ENCODE data around the gene ZNF318. TPM values are rescaled to one million over a fixed set of nuclear protein-coding genes. Genes with fewer than 3 reads are reported as not detected.
"Not testable (repeated sequence)": the region's sequence is repeated elsewhere in the genome, so short reads cannot be mapped to it uniquely, and the experiment has no call there.

The ZNF318 gene, protein sequence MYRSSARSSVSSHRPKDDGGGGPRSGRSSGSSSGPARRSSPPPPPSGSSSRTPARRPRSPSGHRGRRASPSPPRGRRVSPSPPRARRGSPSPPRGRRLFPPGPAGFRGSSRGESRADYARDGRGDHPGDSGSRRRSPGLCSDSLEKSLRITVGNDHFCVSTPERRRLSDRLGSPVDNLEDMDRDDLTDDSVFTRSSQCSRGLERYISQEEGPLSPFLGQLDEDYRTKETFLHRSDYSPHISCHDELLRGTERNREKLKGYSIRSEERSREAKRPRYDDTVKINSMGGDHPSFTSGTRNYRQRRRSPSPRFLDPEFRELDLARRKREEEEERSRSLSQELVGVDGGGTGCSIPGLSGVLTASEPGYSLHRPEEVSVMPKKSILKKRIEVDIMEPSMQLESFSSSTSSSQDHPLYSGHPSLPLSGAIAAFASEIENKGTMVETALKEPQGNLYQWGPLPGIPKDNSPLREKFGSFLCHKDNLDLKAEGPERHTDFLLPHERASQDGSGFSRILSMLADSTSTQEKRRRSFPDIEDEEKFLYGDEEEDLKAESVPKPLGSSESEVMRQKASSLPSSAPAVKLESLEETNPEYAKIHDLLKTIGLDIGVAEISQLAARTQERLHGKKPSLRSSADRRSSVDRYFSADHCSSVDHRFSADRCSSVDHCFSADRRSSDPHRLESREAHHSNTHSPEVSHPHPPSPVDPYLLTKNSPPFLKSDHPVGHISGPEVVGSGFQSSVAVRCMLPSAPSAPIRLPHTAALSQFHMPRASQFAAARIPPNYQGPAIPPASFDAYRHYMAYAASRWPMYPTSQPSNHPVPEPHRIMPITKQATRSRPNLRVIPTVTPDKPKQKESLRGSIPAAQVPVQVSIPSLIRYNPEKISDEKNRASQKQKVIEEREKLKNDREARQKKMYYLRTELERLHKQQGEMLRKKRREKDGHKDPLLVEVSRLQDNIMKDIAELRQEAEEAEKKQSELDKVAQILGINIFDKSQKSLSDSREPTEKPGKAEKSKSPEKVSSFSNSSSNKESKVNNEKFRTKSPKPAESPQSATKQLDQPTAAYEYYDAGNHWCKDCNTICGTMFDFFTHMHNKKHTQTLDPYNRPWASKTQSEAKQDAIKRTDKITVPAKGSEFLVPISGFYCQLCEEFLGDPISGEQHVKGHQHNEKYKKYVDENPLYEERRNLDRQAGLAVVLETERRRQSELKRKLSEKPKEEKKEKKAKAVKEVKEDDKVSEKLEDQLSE (N-terminal part only)
- total RNA-seq = 10 to 100 TPM in 1 of 4 donors, 1 to 10 TPM in 3; 5.6 to 13.5 (median 8.1) TPM

GRCh38 chr6:43369174-43370002, at the start of gene ZNF318:
Gene ZNF318, minus strand, starts transcription at chr6:43369647. Its CDS starts 282 bp downstream, at chr6:43369365.
- peak within 1 kb of the TSS; percentile 74 to 95 (median 91) for H3K4me3 ChIP-seq
- H3K36me3 ChIP-seq = peaks cover 0 to 11% (median 0%) of the 10 kb centered on the region in 3 donors
- intact Hi-C loops (cut with DNase I) = no loop called here
- H3K4me1 ChIP-seq = peaks cover 4 to 54% (median 19%) of the 10 kb centered on the region in 3 donors
- WGBS, 2 donors = 0% methylated on average over 3 to 4 of the region's 104 CpGs
- DNase-seq = peak; percentile 79
- TF ChIP-seq POLR2A (IDR thresholded peaks at IDR 0.05) = peak in 2 of 4 donors; percentile 31 to 35
- TF ChIP-seq, protein P1, sequence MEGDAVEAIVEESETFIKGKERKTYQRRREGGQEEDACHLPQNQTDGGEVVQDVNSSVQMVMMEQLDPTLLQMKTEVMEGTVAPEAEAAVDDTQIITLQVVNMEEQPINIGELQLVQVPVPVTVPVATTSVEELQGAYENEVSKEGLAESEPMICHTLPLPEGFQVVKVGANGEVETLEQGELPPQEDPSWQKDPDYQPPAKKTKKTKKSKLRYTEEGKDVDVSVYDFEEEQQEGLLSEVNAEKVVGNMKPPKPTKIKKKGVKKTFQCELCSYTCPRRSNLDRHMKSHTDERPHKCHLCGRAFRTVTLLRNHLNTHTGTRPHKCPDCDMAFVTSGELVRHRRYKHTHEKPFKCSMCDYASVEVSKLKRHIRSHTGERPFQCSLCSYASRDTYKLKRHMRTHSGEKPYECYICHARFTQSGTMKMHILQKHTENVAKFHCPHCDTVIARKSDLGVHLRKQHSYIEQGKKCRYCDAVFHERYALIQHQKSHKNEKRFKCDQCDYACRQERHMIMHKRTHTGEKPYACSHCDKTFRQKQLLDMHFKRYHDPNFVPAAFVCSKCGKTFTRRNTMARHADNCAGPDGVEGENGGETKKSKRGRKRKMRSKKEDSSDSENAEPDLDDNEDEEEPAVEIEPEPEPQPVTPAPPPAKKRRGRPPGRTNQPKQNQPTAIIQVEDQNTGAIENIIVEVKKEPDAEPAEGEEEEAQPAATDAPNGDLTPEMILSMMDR (IDR thresholded peaks at IDR 0.05) = no peak
- peak within 1 kb of the TSS; percentile 87 to 93 (median 90) for H3K27ac ChIP-seq
- no peaks in the 10 kb centered on the region for H3K27me3 ChIP-seq
- no peaks in the 10 kb centered on the region for H3K9me3 ChIP-seq

GRCh38 chr6:43416935-43417334, 47.5 kb upstream of the ZNF318 start:
- intact Hi-C loops (cut with DNase I) = no loop called here
- 73 to 79% methylated on average over 4 of the region's 4 CpGs for WGBS, 2 donors
- DNase-seq = no peak
- Histone ChIP-seq H3K27ac (no peak overlapping the region), H3K36me3 (no peaks in the 10 kb centered on the region), H3K4me3 (no peak overlapping the region), H3K4me1 (no peaks in the 10 kb centered on the region), H3K9me3 (no peaks in the 10 kb centered on the region), H3K27me3 (peaks cover 0 to 17% (median 0%) of the 10 kb centered on the region in 4 donors)
- TF ChIP-seq POLR2A (IDR thresholded peaks at IDR 0.05) = no peak
- TF ChIP-seq, protein P1 (IDR thresholded peaks at IDR 0.05) = no peak

- intact Hi-C loops (cut with DNase I); H3K27ac ChIP-seq; H3K36me3 ChIP-seq; H3K9me3 ChIP-seq; H3K4me3 ChIP-seq; DNase-seq; H3K4me1 ChIP-seq: not testable (repeated sequence)
- H3K27me3 ChIP-seq = peaks cover 0 to 17% (median 0%) of the 10 kb centered on the region in 4 donors
- WGBS, 2 donors = 87 to 92% methylated on average over 8 of the region's 8 CpGs
Measured at GRCh38 chr6:43415275-43415674, 45.8 kb upstream of the ZNF318 start.

- H3K4me3 ChIP-seq = no peak overlapping the region
- TF ChIP-seq, protein P1 (IDR thresholded peaks at IDR 0.05) = no peak
- no peak for TF ChIP-seq POLR2A (IDR thresholded peaks at IDR 0.05)
- H3K9me3 ChIP-seq = no peaks in the 10 kb centered on the region
- intact Hi-C loops (cut with DNase I) = no loop called here
- H3K4me1 ChIP-seq = no peaks in the 10 kb centered on the region
- no peaks in the 10 kb centered on the region for H3K36me3 ChIP-seq
- DNase-seq = no peak
- WGBS, 2 donors = 100% methylated on average over 1 of the region's 2 CpGs; no CpG with 5 or more reads in 1 of the 2 donors
- peaks cover 0 to 17% (median 0%) of the 10 kb centered on the region in 4 donors for H3K27me3 ChIP-seq
- no peak overlapping the region for H3K27ac ChIP-seq
Measured at GRCh38 chr6:43413002-43413401, 43.6 kb upstream of the ZNF318 start.
